ENCODE measurements around the gene STK32C. TPM values are rescaled to one million over a fixed set of nuclear protein-coding genes. Genes with fewer than 3 reads are reported as not detected.
A peak's percentile ranks its signal among the peaks of the same experiment; 100 is the strongest.

Gene STK32C
- total RNA-seq, 2 donors from 2014 or later = 6.1 to 6.6 TPM

DNA sequence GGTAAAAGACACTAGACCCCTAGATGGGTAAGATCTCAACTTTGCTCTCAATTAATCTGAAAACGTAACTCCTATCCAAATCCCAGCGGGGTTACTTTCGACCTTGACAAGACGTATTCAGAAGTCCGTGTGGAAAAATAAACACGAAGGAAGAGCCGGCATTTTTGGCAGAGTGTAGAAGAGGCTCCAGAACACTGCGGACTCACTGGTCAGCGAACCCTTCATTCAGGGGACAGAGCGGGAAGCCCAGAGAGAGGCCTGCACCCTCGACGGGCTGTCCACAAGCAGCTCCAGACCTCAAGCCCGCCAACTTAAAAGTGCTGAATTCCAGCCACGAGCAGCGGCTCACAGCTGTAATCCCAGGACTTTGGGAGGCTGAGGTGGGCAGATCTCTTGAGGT is 66.3 kb downstream of the STK32C start:
- no peak for DNase-seq
- intact Hi-C loops (cut with DNase I) = no loop called here
- ATAC-seq = no peak

DNA sequence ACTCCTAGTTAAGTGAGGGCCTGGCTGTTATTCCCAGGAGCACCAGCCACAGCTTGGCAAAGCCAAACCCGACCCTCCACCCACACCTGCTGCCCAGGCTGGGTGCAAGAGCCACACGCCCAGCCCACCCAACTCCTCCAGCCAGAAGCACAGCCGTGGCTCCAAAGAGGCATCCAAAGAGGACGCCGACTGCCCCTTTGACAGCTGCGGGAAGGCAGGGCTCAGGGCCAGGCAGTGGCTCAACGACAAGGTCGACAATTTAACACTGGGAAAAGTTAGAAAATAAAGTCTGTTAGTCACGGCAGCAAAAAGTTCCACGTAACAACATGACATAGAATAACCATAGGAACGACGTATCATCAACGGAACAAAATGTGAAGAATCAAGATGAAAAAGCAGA is 66.7 kb downstream of the STK32C start:
- ATAC-seq (no peak), DNase-seq (no peak)
- intact Hi-C loops (cut with DNase I) = no loop called here

DNA sequence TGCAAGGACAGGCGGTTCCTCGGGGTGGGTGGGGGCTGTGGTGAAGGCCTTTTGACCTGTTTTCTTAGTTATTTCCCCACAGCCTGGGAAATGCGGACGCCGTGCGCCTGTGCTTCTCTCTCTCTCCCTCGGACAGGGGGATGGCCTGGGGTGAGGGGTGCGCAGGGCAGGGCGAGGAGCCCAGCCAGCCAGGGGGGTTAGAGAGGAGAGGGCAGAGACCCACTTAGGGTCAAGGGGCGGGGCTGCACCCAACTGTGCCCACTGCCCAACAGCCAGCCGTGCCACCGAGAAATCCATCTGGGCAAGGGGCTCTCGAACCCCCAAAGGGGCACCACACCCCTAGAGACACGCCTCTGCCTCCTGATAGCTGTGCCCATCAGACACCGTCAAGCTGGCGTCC is 67.2 kb downstream of the STK32C start:
- ATAC-seq = no peak
- intact Hi-C loops (cut with DNase I) = no loop called here
- no peak for DNase-seq

DNA sequence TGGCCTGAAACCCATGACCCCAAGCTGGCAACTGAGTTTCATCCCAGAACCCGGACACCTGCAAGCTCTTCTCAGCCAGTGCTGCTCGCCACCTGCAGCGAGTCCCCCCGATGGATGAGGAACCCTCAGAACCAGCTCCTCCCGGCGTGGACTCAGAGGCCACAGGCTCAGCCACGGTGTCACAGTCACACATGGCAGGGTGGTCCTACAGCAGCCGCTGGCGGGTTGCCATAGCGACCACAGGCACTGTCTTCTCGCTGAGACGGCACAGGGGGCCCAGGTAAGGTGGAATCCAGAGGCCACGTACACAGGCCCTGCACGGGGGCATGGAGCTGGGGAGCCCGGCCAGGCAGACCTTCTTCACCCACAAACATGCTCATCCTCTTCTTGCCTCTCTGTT is 67.6 kb downstream of the STK32C start:
- no peak for DNase-seq
- no peak for ATAC-seq

DNA sequence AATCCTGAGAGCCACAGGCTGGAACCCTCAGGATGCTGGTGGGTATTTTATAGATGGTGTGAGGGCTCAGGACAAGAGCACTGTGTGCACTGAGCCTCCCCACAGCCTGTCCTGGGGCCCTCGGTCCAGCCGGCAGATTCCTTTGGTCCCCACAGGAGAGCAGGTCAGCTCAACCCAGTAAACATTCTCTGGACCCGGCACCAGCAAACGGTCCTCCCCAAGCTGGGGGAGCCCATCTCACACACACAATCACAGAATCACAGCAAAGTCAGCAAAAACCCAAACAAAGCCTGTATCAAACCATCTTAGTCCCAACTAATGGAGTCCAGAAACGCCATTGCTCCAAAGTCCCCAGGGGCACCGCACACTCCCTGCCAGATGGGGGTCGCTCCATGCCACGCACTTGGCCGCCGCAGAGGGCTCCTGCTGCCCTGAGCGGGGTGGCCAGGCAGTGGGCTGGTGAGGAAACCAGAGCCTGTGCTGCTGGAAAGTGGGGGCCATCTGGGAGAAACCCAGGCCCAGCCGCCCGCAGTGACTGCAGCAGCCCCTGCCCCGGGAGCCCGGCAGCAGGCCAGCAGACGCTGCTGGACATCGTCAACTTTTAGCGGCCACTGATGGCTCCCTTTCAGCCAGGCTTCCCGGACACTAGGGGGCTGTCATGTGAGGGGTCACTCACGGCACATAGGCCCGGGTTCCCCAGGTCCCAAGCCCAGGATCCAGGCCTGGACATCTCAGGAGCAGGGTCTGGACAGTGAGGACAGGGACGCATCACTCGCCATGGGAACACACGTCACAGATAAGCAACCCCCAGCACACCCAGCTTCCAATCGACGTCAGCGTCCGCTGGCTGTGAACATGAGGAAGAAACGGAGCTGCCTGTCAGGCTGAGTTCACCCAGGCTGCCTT is 68.4 kb downstream of the STK32C start:
- ATAC-seq = peak; percentile 50 to 84
- DNase-seq = peak; percentile 75
- intact Hi-C loops (cut with DNase I) = no loop called here

More for the DNA sequence above, 67.6 kb downstream of the STK32C start:
- intact Hi-C loops (cut with DNase I) = no loop called here

DNA sequence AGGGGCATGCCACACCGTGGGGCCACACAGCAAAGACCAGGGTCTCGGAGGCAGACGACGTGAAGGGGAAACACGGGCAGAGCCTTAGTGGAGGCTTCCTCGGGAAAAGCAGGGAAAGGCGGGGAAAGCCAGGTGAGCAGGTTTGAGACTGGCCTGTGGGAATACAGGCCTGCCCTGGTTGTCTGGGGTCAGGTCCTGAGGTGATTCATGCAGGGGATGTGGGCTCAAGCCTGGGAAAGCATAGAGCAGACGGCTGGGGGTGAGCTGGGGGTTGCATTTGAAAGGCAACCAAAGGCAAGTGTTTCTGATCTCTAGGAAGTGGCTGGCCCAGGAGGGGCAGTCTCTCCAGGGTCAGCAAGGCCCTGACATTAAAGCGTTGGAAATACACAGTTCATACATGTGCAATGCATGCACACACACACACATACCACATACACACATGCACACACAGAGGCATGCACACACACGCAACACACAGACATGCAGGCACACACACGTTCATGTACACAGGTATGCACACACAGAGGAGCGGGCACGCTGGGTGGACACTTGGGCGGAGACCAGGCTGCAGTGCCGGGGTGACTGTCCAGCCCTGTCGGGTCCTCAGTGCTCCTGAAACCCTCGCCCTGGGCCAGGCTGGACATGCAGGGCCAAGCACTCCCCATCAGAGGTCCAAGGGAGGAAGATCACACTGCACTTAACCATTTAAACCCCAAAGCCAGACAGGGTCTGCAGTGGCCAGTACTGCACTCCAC is 69.2 kb downstream of the STK32C start:
- no peak for DNase-seq
- no peak for ATAC-seq

DNA sequence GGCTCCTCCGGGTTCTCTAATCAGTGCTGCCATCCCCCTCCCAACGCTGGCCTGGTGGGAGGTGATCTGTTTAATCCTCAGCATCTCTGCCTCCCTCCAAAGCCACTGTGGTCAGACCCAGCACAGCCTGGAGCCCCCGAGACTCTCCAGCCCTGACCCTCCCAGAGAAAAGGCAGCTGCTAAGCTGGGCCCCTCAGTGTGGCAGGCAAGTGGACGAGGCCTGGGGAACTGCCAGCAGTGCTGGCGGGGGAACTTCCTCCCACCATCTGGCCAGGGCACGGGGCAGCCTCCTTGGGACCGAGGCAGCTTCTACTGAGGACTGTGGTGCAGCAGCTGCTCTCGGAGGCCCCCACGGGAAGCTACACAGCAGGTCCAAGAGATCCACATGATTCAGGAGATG is 69.9 kb downstream of the STK32C start:
- no peak for DNase-seq
- intact Hi-C loops (cut with DNase I) = no loop called here

More for the DNA sequence above, 69.2 kb downstream of the STK32C start:
- intact Hi-C loops (cut with DNase I) = no loop called here

DNA sequence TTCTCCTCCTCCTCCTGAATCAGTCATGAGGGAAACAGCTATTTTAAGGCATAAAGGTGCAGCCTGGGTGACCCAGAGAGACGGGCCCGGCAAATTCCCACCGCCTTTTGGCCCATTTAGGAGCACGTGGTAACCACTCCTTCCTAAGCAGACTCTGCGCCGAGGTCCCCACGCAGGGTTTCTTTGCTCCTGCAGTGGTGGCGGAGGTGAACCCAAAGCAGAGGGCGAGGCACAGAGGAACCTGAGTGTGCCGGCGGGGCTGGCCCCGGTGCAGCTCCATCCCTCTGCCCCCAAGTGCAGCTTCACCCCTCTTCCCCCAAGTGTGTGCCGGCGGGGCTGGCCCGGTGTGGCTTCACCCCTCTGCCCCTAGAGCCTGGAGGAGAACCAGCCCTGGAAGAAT is 70.4 kb downstream of the STK32C start:
- no peak for DNase-seq
- intact Hi-C loops (cut with DNase I) = no loop called here
- no peak for ATAC-seq

More for the DNA sequence above, 69.9 kb downstream of the STK32C start:
- no peak for ATAC-seq

DNA sequence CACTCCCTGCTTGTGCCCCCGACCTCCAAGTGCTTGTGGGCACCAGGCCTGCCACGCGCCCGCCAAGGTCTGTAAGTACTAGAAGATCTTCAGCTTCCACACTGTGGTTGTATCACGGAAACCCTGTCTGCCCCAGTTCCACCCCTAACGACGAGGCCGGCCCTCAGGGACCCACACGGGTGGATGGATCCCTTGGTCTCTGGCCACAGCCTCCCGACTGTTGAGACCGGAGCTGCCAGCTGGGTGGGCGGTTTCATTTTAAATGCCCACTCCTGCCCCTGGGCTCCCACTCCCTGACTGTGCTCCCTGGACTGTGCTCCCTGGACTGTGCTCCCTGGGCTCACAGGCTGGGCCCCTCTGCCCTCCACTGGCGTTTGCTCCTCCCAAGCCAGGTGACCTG is 70.9 kb downstream of the STK32C start:
- ATAC-seq (no peak), DNase-seq (no peak)
- intact Hi-C loops (cut with DNase I) = no loop called here

DNA sequence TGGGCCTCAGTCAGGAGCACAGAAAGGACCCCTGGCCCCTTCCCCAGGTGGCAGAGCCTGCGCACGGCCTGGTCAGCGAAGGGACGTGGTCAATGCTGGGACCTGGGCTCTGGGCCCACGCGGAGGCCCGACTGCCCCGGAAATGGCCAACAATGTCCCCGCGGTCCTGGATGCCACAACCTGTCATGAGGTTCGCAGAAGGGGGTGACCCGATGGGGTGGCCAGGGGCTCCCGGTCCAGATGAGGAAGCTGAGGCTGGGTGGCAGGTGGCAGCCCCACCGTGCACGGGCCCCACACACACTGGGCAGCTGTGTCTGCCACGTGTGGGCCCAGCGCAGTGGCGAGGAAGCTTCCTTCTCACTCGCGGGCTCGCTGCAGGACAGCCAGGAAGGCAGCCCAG is 71.6 kb downstream of the STK32C start:
- no peak for ATAC-seq
- intact Hi-C loops (cut with DNase I) = no loop called here
- no peak for DNase-seq

DNA sequence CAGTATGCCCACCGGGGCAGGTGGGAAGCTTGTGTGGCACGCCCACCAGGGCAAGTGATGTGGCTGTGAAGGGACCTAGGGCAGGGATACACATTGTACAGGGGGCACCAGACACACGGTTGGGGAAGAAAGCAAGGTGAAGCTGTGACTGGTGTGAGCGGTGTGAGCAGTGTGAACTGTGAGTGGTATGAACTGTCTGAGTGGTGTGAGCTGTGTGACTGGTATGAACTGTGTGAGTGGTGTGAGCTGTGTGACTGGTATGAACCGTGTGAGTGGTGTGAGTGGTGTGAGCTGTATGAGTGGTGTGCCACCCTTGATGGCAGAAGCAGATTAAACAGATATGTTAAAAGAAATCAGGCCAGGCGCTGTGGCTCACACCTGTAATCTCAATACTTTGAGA is 72.9 kb downstream of the STK32C start:
- intact Hi-C loops (cut with DNase I) = no loop called here
- no peak for DNase-seq
- no peak for ATAC-seq

DNA sequence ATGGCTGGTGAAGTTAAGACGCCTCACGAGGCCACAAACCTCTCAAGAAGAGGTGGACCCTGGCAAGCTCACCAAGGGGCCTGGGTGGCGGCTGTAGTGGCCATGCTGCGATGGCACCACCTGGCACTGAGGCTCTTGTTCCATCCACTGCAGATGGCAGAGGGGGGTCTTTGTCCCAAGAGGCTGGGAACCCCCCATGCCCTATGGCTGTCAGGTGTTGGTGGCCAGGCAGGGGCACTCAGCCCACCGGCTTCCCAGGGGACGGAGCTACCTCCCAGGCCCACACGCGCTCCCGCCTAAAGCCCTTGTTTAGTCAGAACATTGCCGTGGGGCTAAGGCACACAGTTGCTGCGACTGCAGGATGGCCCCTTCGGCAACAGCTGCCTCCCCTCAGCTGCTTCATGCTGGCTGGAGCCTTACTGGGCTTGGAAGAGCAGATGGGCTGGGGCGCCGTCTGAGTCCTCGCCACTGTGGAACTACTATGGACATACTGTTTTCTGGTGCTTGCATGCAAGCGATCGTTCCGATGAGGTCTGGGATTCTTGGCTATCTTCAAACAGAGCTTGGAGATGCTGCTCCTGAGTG is 74.2 kb downstream of the STK32C start:
- ATAC-seq (no peak), DNase-seq (no peak)
- intact Hi-C loops (cut with DNase I) = no loop called here

DNA sequence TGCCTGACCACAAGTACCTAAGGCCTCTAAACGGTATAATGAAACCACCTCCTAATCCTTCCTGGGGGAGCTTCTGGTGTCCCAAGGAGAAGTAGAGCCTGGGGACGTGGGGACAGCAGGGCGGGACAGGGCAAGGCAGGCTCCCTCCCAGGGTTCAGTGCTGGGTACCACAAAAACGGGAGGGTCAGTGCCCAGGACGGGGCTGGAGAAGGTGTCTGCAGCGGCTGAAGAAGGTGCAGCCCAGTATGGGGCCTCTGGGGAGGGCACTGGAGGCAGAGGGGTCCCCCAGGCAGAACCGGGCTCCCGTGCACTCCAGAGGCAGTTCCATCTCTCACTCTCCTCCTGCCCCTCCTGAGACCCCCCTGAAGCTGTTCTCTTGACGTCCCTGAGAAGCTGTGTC is 74.8 kb downstream of the STK32C start:
- intact Hi-C loops (cut with DNase I) = no loop called here
- DNase-seq = no peak
- ATAC-seq = no peak

DNA sequence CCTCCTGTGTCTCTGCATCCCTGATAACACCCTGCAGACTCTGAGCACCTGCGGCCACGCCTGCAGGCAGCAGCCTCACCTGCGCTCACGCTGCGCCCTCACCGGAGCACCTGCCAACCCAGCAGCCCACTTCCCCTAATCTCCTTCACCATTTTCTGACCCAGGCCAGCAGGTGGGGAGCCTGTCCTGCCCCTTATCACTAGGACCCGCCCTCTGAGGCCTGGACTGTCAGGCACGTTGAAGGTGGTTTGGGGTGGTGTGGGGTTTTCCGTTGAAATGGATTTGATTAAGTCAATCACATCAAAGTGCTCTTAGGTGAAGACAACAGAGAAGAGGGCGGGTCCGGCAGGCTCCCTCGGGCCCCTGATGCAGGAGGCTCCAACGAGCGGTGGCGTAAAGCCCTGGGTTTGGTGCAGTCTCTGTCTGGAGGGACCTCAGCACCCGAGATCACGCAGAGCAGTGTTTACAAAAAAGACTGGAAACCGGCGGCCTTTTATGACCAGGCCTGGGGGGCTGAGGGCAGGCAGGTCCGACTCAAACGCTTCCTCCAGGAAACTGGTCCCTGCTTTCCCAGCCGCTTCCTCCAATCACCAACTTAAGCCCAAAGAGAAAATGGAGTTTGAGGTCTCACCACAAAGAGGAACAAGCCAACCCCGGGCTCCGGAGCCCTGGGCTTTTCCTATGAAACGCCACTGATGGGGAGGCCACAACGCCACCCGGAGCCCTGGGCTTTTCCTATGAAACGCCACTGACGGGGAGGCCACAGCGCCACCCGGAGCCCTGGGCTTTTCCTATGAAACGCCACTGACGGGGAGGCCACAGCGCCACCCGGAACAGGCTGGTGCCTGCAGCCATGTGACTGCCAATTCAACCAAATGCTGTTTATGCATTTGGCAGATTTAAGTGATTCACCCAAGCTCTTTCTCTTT is 75.5 kb downstream of the STK32C start:
- DNase-seq (no peak), ATAC-seq (peak in 1 of 2 donors; percentile 32)
- intact Hi-C loops (cut with DNase I) = no loop called here

DNA sequence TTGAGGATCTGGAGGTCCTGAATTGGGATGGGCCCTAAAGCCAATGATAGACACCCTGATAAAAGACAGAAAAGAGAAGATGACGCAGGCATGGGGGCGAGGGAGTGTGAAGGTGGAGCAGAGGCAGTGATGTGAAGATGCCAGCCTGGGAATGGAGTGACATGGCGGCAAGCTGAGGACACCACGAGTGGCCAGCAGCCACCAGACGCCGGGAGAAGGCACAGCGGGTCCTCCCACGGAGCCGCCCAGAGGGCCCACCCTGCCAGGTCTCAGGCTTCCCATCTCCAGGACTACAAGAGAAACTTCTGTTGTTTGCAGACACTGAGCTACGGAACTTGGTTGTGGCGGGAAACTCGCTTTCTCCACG is 76.1 kb downstream of the STK32C start:
- DNase-seq (no peak), ATAC-seq (no peak)
- intact Hi-C loops (cut with DNase I) = no loop called here

DNA sequence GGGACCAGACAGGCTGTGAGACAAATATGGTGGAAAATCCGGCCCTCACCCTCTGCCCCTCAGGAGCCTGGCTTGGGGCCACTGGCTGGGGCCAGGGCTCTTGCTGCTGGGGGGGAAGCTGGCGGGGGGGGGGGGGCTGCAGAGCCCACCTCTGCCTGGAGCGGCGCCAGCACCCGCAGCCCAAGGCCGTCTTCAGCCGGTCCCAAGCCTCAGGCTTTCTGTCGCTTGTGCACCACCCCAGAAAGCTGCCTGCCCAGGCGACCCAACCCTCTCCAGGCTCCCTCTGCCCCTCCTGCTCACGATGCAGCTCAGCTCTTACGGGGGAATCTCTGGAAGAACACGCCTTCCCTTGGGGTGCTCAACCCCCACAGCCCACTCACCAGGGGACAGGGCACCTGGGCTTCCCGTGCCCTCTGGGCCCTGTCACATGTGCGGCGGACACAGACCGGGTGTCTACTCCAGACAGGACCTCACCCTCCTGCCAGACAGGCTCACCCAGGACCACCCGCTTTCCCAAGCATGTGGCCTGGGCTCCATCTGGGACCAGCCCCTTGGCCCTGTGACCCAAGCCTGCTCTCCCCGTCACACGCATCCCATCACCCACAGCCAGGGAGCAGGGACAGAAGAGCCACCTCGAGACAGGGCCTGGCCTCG is 77.1 kb downstream of the STK32C start:
- DNase-seq (no peak), ATAC-seq (no peak)
- intact Hi-C loops (cut with DNase I) = no loop called here

DNA sequence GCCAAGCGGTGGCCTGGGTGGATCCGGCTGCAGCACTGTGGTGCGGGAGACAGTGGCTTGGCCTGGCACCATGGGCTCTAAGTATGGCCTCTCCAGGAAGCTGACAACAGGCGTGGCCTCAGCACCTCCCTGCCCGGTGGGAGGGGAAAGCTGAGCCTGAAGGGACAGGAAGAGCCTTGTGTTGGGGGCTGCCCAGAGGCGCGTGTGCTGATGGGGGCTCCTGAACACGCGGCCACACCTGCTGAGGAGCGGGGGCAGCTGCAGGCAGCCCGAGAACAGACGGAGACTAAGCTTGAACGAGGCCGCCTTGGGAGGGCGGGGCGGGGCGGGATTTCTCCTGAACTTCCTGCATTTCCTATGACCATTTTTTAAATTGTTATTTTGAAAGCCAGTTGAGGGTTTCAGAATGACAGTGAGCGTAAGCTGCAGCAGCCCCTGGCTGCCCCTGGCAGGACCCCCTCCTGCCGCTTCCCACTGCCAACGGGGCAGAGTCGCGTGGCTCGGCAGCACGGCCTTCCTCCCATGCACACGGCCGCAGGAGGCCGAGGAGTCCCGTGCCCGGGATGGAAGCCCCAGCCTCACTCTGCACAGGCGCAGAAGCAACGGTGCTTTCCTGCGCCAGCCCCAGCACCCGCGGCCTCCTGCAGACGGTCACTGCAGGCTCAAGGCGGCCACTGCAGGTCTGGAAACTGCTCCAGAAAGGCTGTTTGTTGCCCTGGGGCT is 77.8 kb downstream of the STK32C start:
- DNase-seq = no peak
- intact Hi-C loops (cut with DNase I) = loop anchor here in 1 of 2 donors (10.0 kb wide), 1 partner anchor 215 kb away; no protein-coding TSS in a partner anchor
- ATAC-seq = peak; percentile 45 to 71

DNA sequence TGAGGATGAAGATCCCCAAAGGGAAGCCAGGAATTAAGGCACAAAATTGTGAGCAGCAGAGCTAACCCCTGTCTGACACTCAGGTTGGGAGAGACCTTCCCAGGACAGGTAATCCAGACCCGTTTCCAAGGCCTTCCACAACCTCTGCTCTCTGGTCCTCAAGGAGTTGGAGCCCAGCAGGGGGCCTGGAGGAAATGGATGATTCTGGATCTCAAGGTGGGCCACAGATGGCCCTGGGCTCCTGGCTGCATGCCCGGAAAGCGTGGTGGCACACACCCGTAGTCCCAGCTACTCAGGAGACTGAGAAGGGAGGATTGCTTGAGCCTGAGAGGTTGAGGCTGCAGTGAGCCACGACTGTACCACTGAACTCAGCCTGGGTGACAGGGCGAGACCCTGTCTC is 78.7 kb downstream of the STK32C start:
- intact Hi-C loops (cut with DNase I) = loop anchor here in 1 of 2 donors (10.0 kb wide), 1 partner anchor 216 kb away; no protein-coding TSS in a partner anchor
- DNase-seq (no peak), ATAC-seq (no peak)
